A673 (cell line): ENCODE data around the gene RGS3. TPM values are rescaled to one million over a fixed set of nuclear protein-coding genes. Genes with fewer than 3 reads are reported as not detected.

Experiments used
- BruUV-seq: library from RNA; stranded (reverse); fragments of 400-500 nt; replicated peaks from 2 replicates; lab custom pipeline; 2021; lab: Mats Ljungman, UMichigan
- CTCF ChIA-PET: fragments of 300-600 bp; sonication (Branson Sonifier 250); formaldehyde crosslinking; loops from one replicate; lab custom pipeline; 2022; ENCODE audit warnings: antibody characterized with exemption; lab: Charles Lee
- POLR2A ChIA-PET: fragments of 300-600 bp; sonication (Branson Sonifier 250); formaldehyde crosslinking; loops from one replicate; lab custom pipeline; 2022; ENCODE audit warnings: antibody characterized with exemption; ENCODE audit not compliant: low non-redundant PET; lab: Charles Lee
- DNase-seq: peaks from one replicate; pipeline ENCODE4 v3.0.0-alpha.2; 2015; ENCODE audit warnings: low spot score
- H3K27ac ChIP-seq: fragments of 200-600 bp; sonication (generic); 2 replicates; pipeline ENCODE4 v1.5.1; 2016; ENCODE audit warnings: mixed run types, low read depth, mild to moderate bottlenecking, mixed read lengths, antibody characterized with exemption, low read length; ENCODE audit not compliant: poor library complexity, severe bottlenecking
- H3K27me3 ChIP-seq: fragments of 200-600 bp; sonication (generic); replicated peaks from 2 replicates; pipeline ENCODE4 v1.6.1; 2017; ENCODE audit warnings: mixed run types, low read depth, mild to moderate bottlenecking, mixed read lengths, antibody characterized with exemption, low read length; ENCODE audit not compliant: insufficient read depth, poor library complexity
- H3K36me3 ChIP-seq: fragments of 200-600 bp; sonication (generic); 2 replicates; pipeline ENCODE4 v1.6.1; 2016; ENCODE audit warnings: mixed run types, mild to moderate bottlenecking, mixed read lengths, antibody characterized with exemption, low read length; ENCODE audit not compliant: insufficient read depth, poor library complexity, severe bottlenecking
- H3K4me1 ChIP-seq: fragments of 200-600 bp; sonication (generic); 2 replicates; pipeline ENCODE4 v1.6.1; 2017; ENCODE audit warnings: mixed run types, mild to moderate bottlenecking, mixed read lengths, antibody characterized with exemption, low read length; ENCODE audit not compliant: insufficient read depth, poor library complexity, severe bottlenecking
- H3K4me3 ChIP-seq: fragments of 200-600 bp; sonication (generic); 2 replicates; pipeline ENCODE4 v1.5.1; 2016; ENCODE audit warnings: low read depth, mixed run types, mild to moderate bottlenecking, mixed read lengths, low read length; ENCODE audit not compliant: poor library complexity, severe bottlenecking
- H3K9me3 ChIP-seq: fragments of 200-600 bp; sonication (generic); 2 replicates; pipeline ENCODE4 v1.6.1; 2016; ENCODE audit warnings: mixed run types, low read depth, mild to moderate bottlenecking, mixed read lengths, antibody characterized with exemption, low read length; ENCODE audit not compliant: poor library complexity, severe bottlenecking
- EZH2 ChIP-seq: fragments of 200-600 bp; sonication (generic); IDR thresholded peaks from 2 replicates; pipeline ENCODE4 v1.6.1; 2017; ENCODE audit warnings: borderline replicate concordance, low read depth, mild to moderate bottlenecking, mixed read lengths, antibody characterized with exemption, low read length; ENCODE audit not compliant: poor library complexity, severe bottlenecking
- intact Hi-C: fragments of 100-400 bp; cut with micrococcal nuclease; formaldehyde crosslinking; loops from one replicate; pipeline ENCODE4 v1.10.0; 2022; ENCODE audit not compliant: unreplicated experiment
- total RNA-seq: library from RNA; stranded (reverse); gene quantifications from 2 replicates; pipeline ENCODE4 v1.2.3, GENCODE V29; 2021
- TF ChIP-seq, protein P1 (sequence below): fragments of 300-800, 200-600 bp; sonication (generic); conservative IDR thresholded peaks from 2 replicates; pipeline ENCODE4 v1.5.1; 2017; ENCODE audit warnings: low read depth, mild to moderate bottlenecking, antibody characterized with exemption, low read length, moderate library complexity, mixed read lengths

Gene RGS3
- total RNA-seq, 1 experiment from 2014 or later = 19.2 TPM

DNA sequence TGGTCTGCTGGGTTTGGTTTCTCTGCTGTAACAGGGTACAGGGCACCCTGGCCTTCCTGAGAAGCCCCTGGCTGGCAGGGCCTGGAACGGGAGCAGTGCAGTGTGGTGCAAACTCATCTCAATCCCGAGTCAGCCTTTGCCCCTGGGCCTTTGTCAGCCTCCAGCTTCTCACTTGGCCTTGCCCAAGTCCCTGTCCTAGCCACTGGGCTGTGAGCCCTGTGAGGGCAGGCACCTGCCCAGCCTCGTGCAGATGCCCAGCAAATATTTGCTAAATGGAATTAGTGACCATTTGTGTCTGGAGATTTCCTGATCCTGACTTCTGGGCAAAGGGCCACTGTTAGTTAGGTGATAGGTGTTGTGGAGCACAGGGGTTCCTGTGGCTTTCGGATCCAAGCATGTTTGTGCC, 13.0 kb downstream of the RGS3 start:
- H3K27ac ChIP-seq = no peak overlapping the region
- no peaks in the 10 kb centered on the region for H3K27me3 ChIP-seq
- H3K9me3 ChIP-seq = no peaks in the 10 kb centered on the region
- TF ChIP-seq, protein P1, sequence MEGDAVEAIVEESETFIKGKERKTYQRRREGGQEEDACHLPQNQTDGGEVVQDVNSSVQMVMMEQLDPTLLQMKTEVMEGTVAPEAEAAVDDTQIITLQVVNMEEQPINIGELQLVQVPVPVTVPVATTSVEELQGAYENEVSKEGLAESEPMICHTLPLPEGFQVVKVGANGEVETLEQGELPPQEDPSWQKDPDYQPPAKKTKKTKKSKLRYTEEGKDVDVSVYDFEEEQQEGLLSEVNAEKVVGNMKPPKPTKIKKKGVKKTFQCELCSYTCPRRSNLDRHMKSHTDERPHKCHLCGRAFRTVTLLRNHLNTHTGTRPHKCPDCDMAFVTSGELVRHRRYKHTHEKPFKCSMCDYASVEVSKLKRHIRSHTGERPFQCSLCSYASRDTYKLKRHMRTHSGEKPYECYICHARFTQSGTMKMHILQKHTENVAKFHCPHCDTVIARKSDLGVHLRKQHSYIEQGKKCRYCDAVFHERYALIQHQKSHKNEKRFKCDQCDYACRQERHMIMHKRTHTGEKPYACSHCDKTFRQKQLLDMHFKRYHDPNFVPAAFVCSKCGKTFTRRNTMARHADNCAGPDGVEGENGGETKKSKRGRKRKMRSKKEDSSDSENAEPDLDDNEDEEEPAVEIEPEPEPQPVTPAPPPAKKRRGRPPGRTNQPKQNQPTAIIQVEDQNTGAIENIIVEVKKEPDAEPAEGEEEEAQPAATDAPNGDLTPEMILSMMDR = no peak
- no peak for TF ChIP-seq EZH2
- no TSS peak for BruUV-seq
- intact Hi-C loops = no loop called here
- ChIA-PET POLR2A (no interaction called here), CTCF (no interaction called here)
- H3K4me3 ChIP-seq = no peak overlapping the region
- no peak for DNase-seq
- H3K36me3 ChIP-seq = no peaks in the 10 kb centered on the region
- H3K4me1 ChIP-seq = no peaks in the 10 kb centered on the region

DNA sequence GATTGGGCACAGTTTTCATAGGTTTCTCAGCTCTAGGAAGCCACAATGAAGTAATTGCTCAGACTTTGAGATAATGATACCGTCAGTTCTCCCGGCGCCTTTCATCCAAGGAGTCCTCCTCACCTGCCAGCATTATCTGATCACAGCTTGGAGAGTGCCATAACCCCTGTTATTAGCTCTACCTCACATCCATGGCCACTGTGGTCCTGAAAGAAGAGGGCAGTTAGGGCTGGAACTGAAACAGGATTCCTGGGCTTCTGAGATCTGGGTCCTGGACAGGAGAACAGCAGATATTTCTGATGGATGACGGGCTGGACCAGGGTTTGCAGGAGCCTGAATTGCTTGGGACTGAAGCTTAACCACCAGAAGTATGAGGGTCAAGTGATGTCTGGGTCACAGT, 13.5 kb downstream of the RGS3 start:
- Histone ChIP-seq H3K36me3 (no peaks in the 10 kb centered on the region), H3K4me1 (no peaks in the 10 kb centered on the region), H3K27me3 (no peaks in the 10 kb centered on the region), H3K9me3 (no peaks in the 10 kb centered on the region), H3K4me3 (no peak overlapping the region), H3K27ac (no peak overlapping the region)
- POLR2A ChIA-PET = no interaction called here
- DNase-seq = no peak
- TF ChIP-seq EZH2 = no peak
- TF ChIP-seq, protein P1 = no peak
- CTCF ChIA-PET = interaction anchor here (0.5 kb wide), 1 partner anchor 13 kb away, joined by 3 read pairs; the partner anchor contains the start of gene RGS3
- BruUV-seq = no TSS peak
- intact Hi-C loops = no loop called here

DNA sequence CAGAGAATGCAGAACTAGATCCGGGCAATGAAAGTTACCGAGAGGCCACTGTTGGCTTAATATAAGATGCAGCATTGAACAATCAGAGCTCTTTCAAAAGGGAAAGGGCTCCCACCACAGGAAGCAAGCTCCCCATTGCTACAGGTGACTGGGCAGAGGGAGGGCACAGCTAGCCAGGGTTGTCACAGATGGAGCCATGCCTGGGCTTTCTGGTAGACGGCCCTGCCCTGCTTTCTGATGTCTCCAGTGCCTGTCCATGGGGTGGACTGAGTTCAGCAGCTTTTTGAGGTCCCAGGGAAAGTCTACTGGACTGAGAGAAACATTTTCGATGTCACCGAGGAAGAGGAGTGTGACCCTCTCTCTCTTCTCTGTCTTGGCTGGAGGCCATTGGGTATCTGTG, 14.1 kb downstream of the RGS3 start:
- no TSS peak for BruUV-seq

More for the DNA sequence above, 14.1 kb downstream of the RGS3 start:
- H3K4me3 ChIP-seq = no peak overlapping the region
- no peaks in the 10 kb centered on the region for H3K4me1 ChIP-seq
- no peaks in the 10 kb centered on the region for H3K9me3 ChIP-seq
- no peaks in the 10 kb centered on the region for H3K27me3 ChIP-seq
- TF ChIP-seq, protein P1 = no peak
- TF ChIP-seq EZH2 = no peak
- ChIA-PET CTCF (interaction anchor here (0.5 kb wide), 1 partner anchor 14 kb away, joined by 3 read pairs; the partner anchor contains the start of gene RGS3), POLR2A (no interaction called here)
- DNase-seq = no peak
- intact Hi-C loops = no loop called here
- H3K27ac ChIP-seq = no peak overlapping the region
- no peaks in the 10 kb centered on the region for H3K36me3 ChIP-seq
